NCI-H510A treated with DMSO at 0.1 percent for 48 hours (cell line): Measurements from ENCODE around the gene CDK1.
"Not testable (repeated sequence)": the region's sequence is repeated elsewhere in the genome, so short reads cannot be mapped to it uniquely, and the experiment has no call there.

Experiments
- DNase-seq: peaks from one replicate; lab custom pipeline; 2025; lab: John Stamatoyannopoulos, UW

CDK1 gene

GRCh38 chr10:60816628-60817397 lies 38.5 kb downstream of the CDK1 start:
- peak; percentile 31 for DNase-seq

GRCh38 chr10:60817398-60817805 lies 39.1 kb downstream of the CDK1 start:
- no peak for DNase-seq

GRCh38 chr10:60818134-60818770 lies 40.0 kb downstream of the CDK1 start:
- no peak for DNase-seq

- no peak for DNase-seq
Measured at GRCh38 chr10:60819271-60819670, 41.0 kb downstream of the CDK1 start.

- DNase-seq = no peak
Measured at GRCh38 chr10:60820093-60820754, 41.9 kb downstream of the CDK1 start.

- DNase-seq = no peak
Measured at GRCh38 chr10:60821656-60822055, 43.4 kb downstream of the CDK1 start.

- no peak for DNase-seq
Measured at GRCh38 chr10:60822809-60823208, 44.5 kb downstream of the CDK1 start.

GRCh38 chr10:60823324-60823723 lies 45.0 kb downstream of the CDK1 start:
- no peak for DNase-seq

GRCh38 chr10:60825520-60825919 lies 47.2 kb downstream of the CDK1 start:
- DNase-seq = no peak

GRCh38 chr10:60827791-60828488 lies 49.7 kb downstream of the CDK1 start:
- DNase-seq = no peak

- no peak for DNase-seq
Measured at GRCh38 chr10:60828489-60828852, 50.2 kb downstream of the CDK1 start.

- not testable (repeated sequence) for DNase-seq
Measured at GRCh38 chr10:60832136-60832535, 53.9 kb downstream of the CDK1 start.

- DNase-seq = no peak
Measured at GRCh38 chr10:60834401-60834800, 56.1 kb downstream of the CDK1 start.

GRCh38 chr10:60835049-60835448 lies 56.8 kb downstream of the CDK1 start:
- DNase-seq = no peak

GRCh38 chr10:60841227-60841626 lies 62.9 kb downstream of the CDK1 start:
- DNase-seq = not testable (repeated sequence)

GRCh38 chr10:60842694-60843093 lies 64.4 kb downstream of the CDK1 start:
- DNase-seq = no peak
